Measurements from ENCODE around the gene CHD2. TPM values are rescaled to one million over a fixed set of nuclear protein-coding genes. Genes with fewer than 3 reads are reported as not detected.

CHD2 gene
- total and polyA plus RNA-seq, 2 experiments from 2014 or later, result 36.5 to 39.0 TPM

GRCh38 chr15:93049233-93049632, 149.1 kb downstream of the CHD2 start:
- no peak overlapping the region for H2AFZ ChIP-seq

DNA sequence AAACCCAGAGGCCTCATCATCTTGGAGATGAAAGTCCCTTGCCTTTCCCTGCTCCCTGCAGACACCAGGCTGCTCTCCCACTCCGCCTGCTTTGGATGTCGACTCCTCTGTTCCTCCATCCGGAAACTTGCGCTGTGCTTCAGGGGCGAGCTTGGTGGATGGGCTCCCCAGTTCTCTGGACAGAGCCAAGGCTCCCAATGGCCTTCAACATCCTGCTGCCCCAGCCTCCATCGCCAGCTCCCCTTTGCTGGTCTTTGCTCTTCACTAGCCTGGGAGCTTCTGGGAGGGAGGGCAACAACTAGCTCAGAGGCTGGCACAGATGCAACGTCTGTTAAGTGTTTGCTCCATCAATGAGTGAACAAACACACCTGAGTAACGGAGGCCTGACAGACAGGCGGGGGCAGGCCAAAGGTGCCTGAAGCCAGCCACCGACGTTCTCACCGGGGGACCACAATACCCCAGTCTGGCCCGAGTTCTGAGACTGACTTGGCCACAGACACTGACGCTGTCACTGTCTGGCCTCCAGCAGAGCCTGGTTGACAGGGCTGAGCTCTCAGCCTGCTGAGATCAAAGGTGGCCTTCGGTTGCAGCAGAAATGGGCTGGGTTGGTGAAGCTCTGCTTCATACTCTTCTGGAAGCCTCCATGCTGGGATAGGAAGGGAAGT, 149.9 kb downstream of the CHD2 start:
- Histone ChIP-seq H3K9me2 (ENCODE audit: insufficient read depth) (no peaks in the 10 kb centered on the region), H3K27ac (no peak overlapping the region), H3K4me3 (no peak overlapping the region), H3K4me1 (ENCODE audit: insufficient read depth) (no peaks in the 10 kb centered on the region), H3K9ac (no peak overlapping the region), H3F3A (ENCODE audit: insufficient read depth) (no peaks in the 10 kb centered on the region), H3K36me3 (ENCODE audit: low read depth) (no peaks in the 10 kb centered on the region), H2AFZ (no peak overlapping the region), H4K20me1 (ENCODE audit: insufficient read depth) (no peaks in the 10 kb centered on the region), H3K9me3 (ENCODE audit: low read depth) (no peaks in the 10 kb centered on the region), H3K27me3 (replicated peaks; ENCODE audit: insufficient read depth) (no peaks in the 10 kb centered on the region), H3K79me2 (ENCODE audit: insufficient read depth) (no peaks in the 10 kb centered on the region), H3K4me2 (ENCODE audit: unreplicated experiment) (no peak overlapping the region)
- TF ChIP-seq EZH2 (IDR thresholded peaks at IDR 0.05; ENCODE audit: insufficient read depth, poor library complexity, severe bottlenecking) (no peak), EZH2phosphoT487 (IDR thresholded peaks at IDR 0.05; ENCODE audit: insufficient read depth, low read depth) (no peak)
- in situ Hi-C loops (cut with MboI), result loop anchor here (25.0 kb wide), 1 partner anchor 937 kb away; no protein-coding TSS in a partner anchor
- DNase-seq, result no peak
- 71% methylated on average over 15 of the region's 15 CpGs for WGBS, 2 experiments (ENCODE audit: low coverage in 1 of 2, low lambda C conversion rate in 2 of 2, missing lambda C conversion rate in 2 of 2)

More at GRCh38 chr15:93049233-93049632, 149.1 kb downstream of the CHD2 start:
- Histone ChIP-seq H3K9ac (no peak overlapping the region), H3K27me3 (replicated peaks; ENCODE audit: insufficient read depth) (no peaks in the 10 kb centered on the region), H3K4me2 (ENCODE audit: unreplicated experiment) (no peak overlapping the region), H3F3A (ENCODE audit: insufficient read depth) (no peaks in the 10 kb centered on the region), H3K9me3 (ENCODE audit: low read depth) (no peaks in the 10 kb centered on the region), H3K9me2 (ENCODE audit: insufficient read depth) (no peaks in the 10 kb centered on the region), H3K27ac (no peak overlapping the region), H3K79me2 (ENCODE audit: insufficient read depth) (no peaks in the 10 kb centered on the region), H3K4me3 (no peak overlapping the region), H3K36me3 (ENCODE audit: low read depth) (no peaks in the 10 kb centered on the region), H4K20me1 (ENCODE audit: insufficient read depth) (no peaks in the 10 kb centered on the region), H3K4me1 (ENCODE audit: insufficient read depth) (no peaks in the 10 kb centered on the region)
- DNase-seq, result no peak
- in situ Hi-C loops (cut with MboI), result loop anchor here (25.0 kb wide), 1 partner anchor 938 kb away; no protein-coding TSS in a partner anchor
- TF ChIP-seq EZH2phosphoT487 (IDR thresholded peaks at IDR 0.05; ENCODE audit: insufficient read depth, low read depth) (no peak), EZH2 (IDR thresholded peaks at IDR 0.05; ENCODE audit: insufficient read depth, poor library complexity, severe bottlenecking) (no peak)
- WGBS, 2 experiments (ENCODE audit: low coverage in 1 of 2, low lambda C conversion rate in 2 of 2, missing lambda C conversion rate in 2 of 2), result 57 to 64% methylated on average over 8 of the region's 8 CpGs

DNA sequence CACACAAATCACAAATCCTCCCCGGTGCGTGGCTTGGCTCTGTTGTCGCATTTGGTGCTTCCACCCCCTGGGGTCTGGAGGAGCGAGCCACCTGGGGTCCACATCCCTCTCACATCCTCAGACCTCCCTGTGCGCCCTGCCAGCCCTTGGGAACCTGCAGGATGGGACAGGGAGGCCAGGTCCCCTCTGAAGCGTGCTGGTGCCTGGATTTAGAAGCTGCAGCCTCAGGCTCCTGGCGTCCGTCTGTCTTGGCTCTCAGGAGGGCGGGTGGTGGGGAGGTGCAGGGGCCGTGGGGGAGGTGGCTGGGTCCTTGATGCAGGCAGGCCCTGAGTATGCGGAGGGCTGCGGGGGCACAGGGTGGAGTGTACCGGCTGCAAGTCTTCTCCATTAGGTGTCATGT, 150.5 kb downstream of the CHD2 start:
- no peaks in the 10 kb centered on the region for H3K36me3 ChIP-seq (ENCODE audit: low read depth)
- no peaks in the 10 kb centered on the region for H4K20me1 ChIP-seq (ENCODE audit: insufficient read depth)
- no peak overlapping the region for H3K9ac ChIP-seq
- no peak overlapping the region for H3K4me2 ChIP-seq (ENCODE audit: unreplicated experiment)
- 80 to 85% methylated on average over 10 to 13 of the region's 13 CpGs for WGBS, 2 experiments (ENCODE audit: low coverage in 1 of 2, low lambda C conversion rate in 2 of 2, missing lambda C conversion rate in 2 of 2)
- no peaks in the 10 kb centered on the region for H3K79me2 ChIP-seq (ENCODE audit: insufficient read depth)
- H2AFZ ChIP-seq, result no peak overlapping the region
- no peak overlapping the region for H3K4me3 ChIP-seq
- no peaks in the 10 kb centered on the region for H3K9me2 ChIP-seq (ENCODE audit: insufficient read depth)
- H3K9me3 ChIP-seq (ENCODE audit: low read depth), result no peaks in the 10 kb centered on the region
- no peaks in the 10 kb centered on the region for H3K4me1 ChIP-seq (ENCODE audit: insufficient read depth)
- in situ Hi-C loops (cut with MboI), result no loop called here
- no peak overlapping the region for H3K27ac ChIP-seq
- no peaks in the 10 kb centered on the region for H3F3A ChIP-seq (ENCODE audit: insufficient read depth)
- no peak for DNase-seq
- no peaks in the 10 kb centered on the region for H3K27me3 ChIP-seq (replicated peaks; ENCODE audit: insufficient read depth)
- TF ChIP-seq EZH2 (IDR thresholded peaks at IDR 0.05; ENCODE audit: insufficient read depth, poor library complexity, severe bottlenecking), result no peak

DNA sequence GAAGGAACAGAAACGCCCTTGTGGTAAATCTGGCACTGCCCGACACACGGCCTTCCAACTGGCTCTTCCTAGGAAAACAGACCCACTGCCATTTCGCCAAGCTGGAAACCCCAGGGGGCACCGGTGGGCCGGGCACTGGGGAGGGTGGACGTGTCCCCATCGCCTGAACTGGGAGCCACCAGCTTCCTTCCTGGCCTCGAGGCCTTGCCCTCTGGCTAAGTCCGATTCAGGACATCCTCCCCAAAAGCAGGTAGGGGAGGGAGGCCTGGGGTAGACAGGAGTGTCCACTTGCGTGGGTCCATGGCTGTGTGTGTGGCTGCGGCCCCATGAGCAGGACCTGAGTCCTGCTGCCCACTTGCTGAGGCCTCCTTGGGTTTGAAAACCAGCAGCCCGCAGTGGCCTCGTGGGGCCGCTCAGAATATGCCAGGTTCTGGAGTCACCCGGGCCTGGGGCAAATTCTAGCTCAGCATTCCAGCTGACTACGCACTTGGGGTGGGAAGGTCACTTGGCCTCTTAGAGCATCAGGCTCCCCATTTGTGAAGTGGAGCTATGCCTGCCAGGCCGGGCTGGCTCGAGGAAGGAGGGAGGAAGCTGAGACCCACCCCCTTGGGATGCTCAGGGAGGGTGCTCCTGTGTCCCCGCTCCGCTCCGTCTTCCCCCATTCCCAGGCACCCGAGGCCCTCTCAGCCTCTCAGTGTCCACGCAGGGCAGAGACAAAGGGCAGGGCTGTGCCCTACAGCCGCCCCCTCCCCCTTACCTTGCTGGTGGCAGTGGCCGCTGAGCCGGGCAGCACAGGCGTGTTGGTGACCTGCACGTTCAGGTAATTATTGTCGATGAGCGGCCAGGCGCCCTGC, 151.3 kb downstream of the CHD2 start:
- in situ Hi-C loops (cut with MboI), result no loop called here
- no peaks in the 10 kb centered on the region for H3K27me3 ChIP-seq (replicated peaks; ENCODE audit: insufficient read depth)

More for the DNA sequence above, 151.3 kb downstream of the CHD2 start:
- Histone ChIP-seq H3K4me1 (ENCODE audit: insufficient read depth) (no peaks in the 10 kb centered on the region), H3K4me2 (ENCODE audit: unreplicated experiment) (no peak overlapping the region), H3K4me3 (no peak overlapping the region), H2AFZ (no peak overlapping the region), H3K79me2 (ENCODE audit: insufficient read depth) (no peaks in the 10 kb centered on the region), H3K27ac (no peak overlapping the region), H4K20me1 (ENCODE audit: insufficient read depth) (no peaks in the 10 kb centered on the region), H3K9ac (no peak overlapping the region), H3K36me3 (ENCODE audit: low read depth) (no peaks in the 10 kb centered on the region), H3F3A (ENCODE audit: insufficient read depth) (no peaks in the 10 kb centered on the region), H3K9me3 (ENCODE audit: low read depth) (no peaks in the 10 kb centered on the region), H3K9me2 (ENCODE audit: insufficient read depth) (no peaks in the 10 kb centered on the region)
- TF ChIP-seq EZH2 (IDR thresholded peaks at IDR 0.05; ENCODE audit: insufficient read depth, poor library complexity, severe bottlenecking) (no peak), EZH2phosphoT487 (IDR thresholded peaks at IDR 0.05; ENCODE audit: insufficient read depth, low read depth) (no peak)
- WGBS, 2 experiments (ENCODE audit: low coverage in 1 of 2, low lambda C conversion rate in 2 of 2, missing lambda C conversion rate in 2 of 2), result 73 to 77% methylated on average over 29 to 32 of the region's 32 CpGs
- DNase-seq, result no peak

Data from GM23248 (cell line).